Ishikawa (cell line): ENCODE measurements around the gene TMEM114.

Experiments used
- CEBPB ChIP-seq: IDR thresholded peaks from 2 replicates; pipeline ENCODE4 v1.6.1; 2012
- CREB1 ChIP-seq: IDR thresholded peaks from 2 replicates; pipeline ENCODE4 v1.6.1; 2012; ENCODE audit warnings: low read depth
- EGR1 ChIP-seq: IDR thresholded peaks from 2 replicates; pipeline ENCODE4 v1.6.1; 2012
- EP300 ChIP-seq: IDR thresholded peaks from 2 replicates; pipeline ENCODE4 v1.6.1; 2012; ENCODE audit warnings: borderline replicate concordance
- FOXM1 ChIP-seq: IDR thresholded peaks from 2 replicates; pipeline ENCODE4 v1.6.1; 2012; ENCODE audit warnings: low read depth, borderline replicate concordance
- MAX ChIP-seq: IDR thresholded peaks from 2 replicates; pipeline ENCODE4 v1.6.1; 2012
- NFIC ChIP-seq: IDR thresholded peaks from 2 replicates; pipeline ENCODE4 v1.6.1; 2012
- RAD21 ChIP-seq: IDR thresholded peaks from 2 replicates; pipeline ENCODE4 v1.6.1; 2012; ENCODE audit warnings: low read depth
- REST ChIP-seq: IDR thresholded peaks from 2 replicates; pipeline ENCODE4 v1.6.1; 2012; ENCODE audit warnings: low read depth, mild to moderate bottlenecking
- TAF1 ChIP-seq: IDR thresholded peaks from 2 replicates; pipeline ENCODE4 v1.6.1; 2012; ENCODE audit warnings: low read depth, mild to moderate bottlenecking
- TCF12 ChIP-seq: IDR thresholded peaks from 2 replicates; pipeline ENCODE4 v1.6.1; 2012; ENCODE audit warnings: low read depth
- TEAD4 ChIP-seq: IDR thresholded peaks from 2 replicates; pipeline ENCODE4 v1.6.1; 2012
- USF1 ChIP-seq: IDR thresholded peaks from 2 replicates; pipeline ENCODE4 v1.6.1; 2012
- YY1 ChIP-seq: IDR thresholded peaks from 2 replicates; pipeline ENCODE4 v1.6.1; 2012; ENCODE audit warnings: low read depth
- ZBTB7A ChIP-seq: IDR thresholded peaks from 2 replicates; pipeline ENCODE4 v1.6.1; 2012; ENCODE audit warnings: low read depth

Gene TMEM114

GRCh38 chr16:8554022-8554421 is 36.3 kb downstream of the TMEM114 start:
- TF ChIP-seq ZBTB7A (no peak), EGR1 (no peak), REST (no peak), USF1 (no peak), EP300 (no peak)

- TF ChIP-seq TAF1 (no peak), RAD21 (no peak), TCF12 (no peak), CEBPB (no peak), REST (no peak), EP300 (no peak), FOXM1 (no peak), MAX (no peak), YY1 (no peak)
Measured at GRCh38 chr16:8552487-8553221, 37.7 kb downstream of the TMEM114 start.

- TF ChIP-seq FOXM1 = no peak
- no peak for TF ChIP-seq MAX
- no peak for TF ChIP-seq USF1
- TF ChIP-seq TAF1 = no peak
- TF ChIP-seq REST = no peak
- TF ChIP-seq TEAD4 = no peak
- no peak for TF ChIP-seq RAD21
- no peak for TF ChIP-seq CEBPB
- no peak for TF ChIP-seq EP300
- no peak for TF ChIP-seq YY1
- TF ChIP-seq CREB1 = no peak
- TF ChIP-seq ZBTB7A = no peak
- TF ChIP-seq TCF12 = no peak
- TF ChIP-seq EGR1 = no peak
- TF ChIP-seq NFIC = no peak
Measured at GRCh38 chr16:8551388-8552332, 38.7 kb downstream of the TMEM114 start.

GRCh38 chr16:8550728-8551387 is 39.5 kb downstream of the TMEM114 start:
- TF ChIP-seq ZBTB7A (no peak), REST (no peak), EP300 (no peak), TAF1 (no peak), USF1 (no peak), CREB1 (no peak), RAD21 (no peak), TEAD4 (no peak), EGR1 (no peak), MAX (no peak), CEBPB (no peak)
